Aorta (tissue), 5 donors: ENCODE results near the gene FGF14. TPM values are rescaled to one million over a fixed set of nuclear protein-coding genes. Genes with fewer than 3 reads are reported as not detected.
"Not testable (repeated sequence)": the region's sequence is repeated elsewhere in the genome, so short reads cannot be mapped to it uniquely, and the experiment has no call there.

Experiments used
- ATAC-seq: fragments of 200-7000 bp; cut with Tn5 transposase; one replicate; pipeline ENCODE4 v1.9.1; 2022; ENCODE audit warnings: moderate library complexity; ENCODE audit not compliant: low FRiP score
- DNase-seq, 2 donors: peaks; one replicate each; pipeline ENCODE4 v3.0.0-alpha.2; 2020
- H3K27ac ChIP-seq, 2 donors: one replicate each; pipeline ENCODE4 v1.5.1; 2013; ENCODE audit warnings: low read length in 2 of 2, mild to moderate bottlenecking in 2 of 2, moderate library complexity in 2 of 2, control low read depth in 1 of 2, inconsistent platforms in 1 of 2, low read depth in 1 of 2
- H3K27me3 ChIP-seq, 2 donors: one replicate each; pipeline ENCODE4 v1.6.1; 2013; ENCODE audit warnings: control low read depth in 1 of 2, low read length in 1 of 2, mild to moderate bottlenecking in 1 of 2, moderate library complexity in 1 of 2; ENCODE audit not compliant: insufficient read depth in 2 of 2, control insufficient read depth in 1 of 2
- H3K36me3 ChIP-seq, 2 donors: one replicate each; pipeline ENCODE4 v1.6.1; 2013; ENCODE audit warnings: control low read depth in 1 of 2, low read length in 1 of 2, mild to moderate bottlenecking in 1 of 2; ENCODE audit not compliant: insufficient read depth in 2 of 2, control insufficient read depth in 1 of 2
- H3K4me1 ChIP-seq, 2 donors: one replicate each; pipeline ENCODE4 v1.6.1; 2013; ENCODE audit warnings: low read length in 2 of 2, control low read depth in 1 of 2, mild to moderate bottlenecking in 1 of 2, moderate library complexity in 1 of 2; ENCODE audit not compliant: insufficient read depth in 2 of 2, control insufficient read depth in 1 of 2
- H3K4me3 ChIP-seq, 2 donors: one replicate each; pipeline ENCODE4 v1.5.1; 2013; ENCODE audit warnings: low read length in 2 of 2, control low read depth in 1 of 2, mild to moderate bottlenecking in 1 of 2
- H3K9me3 ChIP-seq: one replicate; pipeline ENCODE4 v1.6.1; 2013; ENCODE audit warnings: mild to moderate bottlenecking, low read length; ENCODE audit not compliant: control insufficient read depth
- WGBS, 2 donors: extraction: QIAGEN DNeasy Blood & Tissue Kit; methylation state at CpG; one replicate each; pipeline ENCODE4 v1.1.7; 2013; 5-methylcytosine and 5-hydroxymethylcytosine counted together
- intact Hi-C, 2 donors: fragments of 100-400 bp; cut with DNase I; formaldehyde crosslinking; loops; one replicate each; pipeline versions ENCODE4 v1.14.2 to v1.15.0; 2022
- polyA plus RNA-seq, 2 donors: library from polyadenylated mRNA; stranded (reverse); fragments of 200-250 nt; gene quantifications; one replicate each; pipeline ENCODE4 v1.2.3, GENCODE V29; 2013
- total RNA-seq, 2 donors: library from RNA; stranded (reverse); fragmentation: NEBNext Ultra II Directional; extraction: Animal tissue kit (Norgen Biotek cat#: 25700); gene quantifications; one replicate each; pipeline ENCODE4 v1.2.1, GENCODE V29; 2021
- donor health status: healthy with polysubstance abuse.
- donor health status: Bipolar disorder and iron deficiency.
- donor health status: DM: no; HTN: no; CAD: no.
- donor health status: DM: no; HTN: no; CAD: no.
- donor health status: DM: yes; HTN: yes; CAD: no.

FGF14 gene
- total and polyA plus RNA-seq, 4 donors = 0.13 to 4.6 (median 0.72) TPM

DNA sequence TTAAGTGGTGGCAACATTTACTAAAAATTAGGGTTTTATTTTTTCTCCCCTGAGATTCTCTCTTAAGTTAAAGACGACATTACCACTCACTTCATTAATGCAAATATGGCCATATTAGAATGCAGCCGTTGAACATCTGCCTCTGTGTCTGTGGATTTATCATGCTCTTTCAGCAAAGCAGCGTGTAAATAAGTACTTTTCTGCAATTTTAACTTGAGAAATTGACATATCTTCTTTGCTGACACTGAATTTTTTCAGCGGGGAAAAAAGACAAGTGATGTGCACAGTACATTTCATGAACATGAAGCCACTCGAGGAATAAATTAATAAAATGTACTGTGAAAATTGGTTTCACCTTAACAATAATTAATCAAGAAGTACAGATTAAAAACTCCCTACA is 543.0 kb downstream of the FGF14 start:
- intact Hi-C loops = no loop called here

GRCh38 chr13:101846701-101847100 is 555.1 kb downstream of the FGF14 start:
- intact Hi-C loops = no loop called here
- 89 to 90% methylated on average over 4 of the region's 4 CpGs for WGBS, 2 donors
- no peak for DNase-seq
- Histone ChIP-seq H3K27me3 (no peaks in the 10 kb centered on the region), H3K4me1 (no peaks in the 10 kb centered on the region), H3K36me3 (no peaks in the 10 kb centered on the region), H3K27ac (no peak overlapping the region), H3K4me3 (no peak overlapping the region), H3K9me3 (no peaks in the 10 kb centered on the region)
- no peak for ATAC-seq

More for the DNA sequence above, 543.0 kb downstream of the FGF14 start:
- no peaks in the 10 kb centered on the region for H3K9me3 ChIP-seq
- DNase-seq = no peak
- no peak overlapping the region for H3K4me3 ChIP-seq
- WGBS, 2 donors = 72 to 86% methylated on average over 5 of the region's 5 CpGs
- H3K27me3 ChIP-seq = no peaks in the 10 kb centered on the region
- H3K4me1 ChIP-seq = no peaks in the 10 kb centered on the region
- ATAC-seq = no peak
- H3K27ac ChIP-seq = no peak overlapping the region
- H3K36me3 ChIP-seq = no peaks in the 10 kb centered on the region

DNA sequence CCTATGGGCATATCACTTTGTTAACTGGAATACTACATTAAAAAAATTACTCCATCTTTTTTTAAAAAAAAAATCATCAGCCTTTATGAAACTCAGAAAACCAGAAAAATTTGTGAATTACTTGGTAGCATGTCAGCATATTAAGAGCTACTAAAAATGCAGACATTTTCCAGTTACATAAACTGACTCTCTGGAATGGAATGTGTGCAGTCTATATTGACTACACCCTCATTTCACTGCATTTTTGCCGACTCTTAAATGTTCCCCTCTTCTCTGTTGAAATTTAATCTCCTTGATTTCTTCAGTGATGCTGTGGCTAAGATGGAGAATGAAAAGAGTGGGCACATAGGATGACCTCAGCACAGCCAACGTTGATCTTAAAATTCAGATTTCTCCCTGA is 555.6 kb downstream of the FGF14 start:
- Histone ChIP-seq H3K4me3 (no peak overlapping the region), H3K27me3 (no peaks in the 10 kb centered on the region), H3K27ac (no peak overlapping the region), H3K4me1 (no peaks in the 10 kb centered on the region), H3K9me3 (no peaks in the 10 kb centered on the region), H3K36me3 (no peaks in the 10 kb centered on the region)
- ATAC-seq (no peak), DNase-seq (no peak)
- 63 to 76% methylated on average over 2 of the region's 2 CpGs for WGBS, 2 donors
- intact Hi-C loops = no loop called here

DNA sequence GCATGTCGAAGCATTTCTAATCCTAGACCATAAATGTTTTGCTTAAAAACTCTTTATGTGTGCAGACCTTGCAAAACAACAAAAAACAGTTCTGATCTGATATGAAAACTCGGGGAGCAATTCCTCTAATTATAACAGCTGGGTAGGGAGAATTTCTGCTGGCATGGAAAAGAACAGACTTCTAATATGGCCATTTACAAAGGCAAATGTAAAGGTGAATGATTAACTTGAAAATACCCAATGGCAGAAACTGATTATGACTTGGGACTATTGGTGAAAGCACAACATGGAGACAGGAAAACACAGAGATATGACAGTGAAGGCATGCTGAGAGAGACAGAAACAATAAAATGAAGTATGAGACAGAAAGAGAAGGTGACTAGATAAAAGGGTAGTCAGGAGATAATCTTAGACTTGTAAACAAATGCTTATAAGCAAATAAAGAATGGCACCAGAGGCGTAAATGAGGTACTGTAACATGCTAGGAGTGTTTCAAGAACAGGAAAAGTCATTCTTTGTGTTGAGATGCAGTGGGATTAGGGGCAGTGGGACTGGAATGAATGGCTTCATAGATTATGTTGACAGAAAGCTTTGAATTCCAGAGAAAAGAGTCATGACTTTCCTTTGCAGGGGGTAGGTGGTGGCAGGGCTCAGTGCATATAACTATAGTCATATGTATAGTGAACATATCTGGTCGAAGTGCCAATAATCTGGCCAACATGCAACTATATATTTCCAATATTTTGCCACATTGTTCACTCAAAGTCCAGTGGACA is 556.4 kb downstream of the FGF14 start:
- intact Hi-C loops = no loop called here
- no peak for ATAC-seq
- WGBS, 2 donors = 66 to 68% methylated on average over 4 of the region's 4 CpGs

DNA sequence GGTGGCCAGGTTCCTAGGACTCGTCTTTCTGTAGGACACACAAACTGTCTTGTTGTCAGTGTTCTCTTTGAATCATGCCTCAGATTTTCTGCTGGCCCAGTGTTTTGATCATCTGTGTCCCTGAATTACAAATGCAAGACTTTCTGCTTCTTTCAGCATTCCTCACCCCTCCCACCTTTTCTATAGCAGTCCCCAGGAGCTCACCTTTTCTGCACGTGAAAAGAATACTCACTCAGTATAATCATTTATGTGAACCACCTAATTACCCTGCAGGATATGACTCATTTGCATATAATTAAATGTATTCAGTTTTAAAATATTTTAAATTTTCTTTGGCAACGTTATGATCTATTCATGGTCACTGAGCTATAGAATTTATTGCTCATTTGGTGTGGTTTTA is 560.1 kb downstream of the FGF14 start:
- no peaks in the 10 kb centered on the region for H3K4me1 ChIP-seq
- 35 to 46% methylated on average over 3 of the region's 3 CpGs for WGBS, 2 donors
- H3K9me3 ChIP-seq = no peaks in the 10 kb centered on the region
- DNase-seq (no peak), ATAC-seq (no peak)
- intact Hi-C loops = no loop called here
- H3K4me3 ChIP-seq = no peak overlapping the region
- no peaks in the 10 kb centered on the region for H3K36me3 ChIP-seq
- no peak overlapping the region for H3K27ac ChIP-seq
- H3K27me3 ChIP-seq = no peaks in the 10 kb centered on the region

More for the DNA sequence above, 556.4 kb downstream of the FGF14 start:
- no peak overlapping the region for H3K4me3 ChIP-seq
- H3K4me1 ChIP-seq = no peaks in the 10 kb centered on the region
- no peak for DNase-seq
- no peak overlapping the region for H3K27ac ChIP-seq
- H3K27me3 ChIP-seq = no peaks in the 10 kb centered on the region
- H3K36me3 ChIP-seq = no peaks in the 10 kb centered on the region
- no peaks in the 10 kb centered on the region for H3K9me3 ChIP-seq

- intact Hi-C loops = no loop called here
- Histone ChIP-seq H3K4me1 (no peaks in the 10 kb centered on the region), H3K27me3 (no peaks in the 10 kb centered on the region), H3K9me3 (no peaks in the 10 kb centered on the region), H3K4me3 (no peak overlapping the region), H3K36me3 (no peaks in the 10 kb centered on the region), H3K27ac (no peak overlapping the region)
- DNase-seq (no peak), ATAC-seq (no peak)
- WGBS, 2 donors = 47 to 48% methylated on average over 2 of the region's 2 CpGs
Measured at GRCh38 chr13:101838323-101838722, 563.5 kb downstream of the FGF14 start.

DNA sequence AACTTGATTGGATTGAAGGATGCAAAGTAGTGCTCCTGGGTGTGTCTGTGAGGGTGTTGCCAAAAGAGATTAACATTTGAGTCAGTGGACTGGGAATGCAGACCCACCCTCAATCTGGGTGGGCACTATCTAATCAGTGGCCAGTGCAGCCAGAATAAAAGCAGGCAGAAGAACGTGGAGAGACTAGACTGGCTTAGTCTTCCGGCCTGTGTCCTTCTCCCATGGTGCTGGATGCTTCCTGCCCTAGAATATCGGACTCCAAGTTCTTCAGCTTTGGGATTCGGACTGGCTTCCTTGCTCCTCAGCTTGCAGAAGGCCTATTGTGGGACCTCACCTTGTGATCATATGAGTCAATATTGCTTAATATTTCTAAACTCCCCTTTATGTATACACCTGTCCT is 564.1 kb downstream of the FGF14 start:
- intact Hi-C loops, H3K27ac ChIP-seq, H3K9me3 ChIP-seq, DNase-seq, H3K4me3 ChIP-seq, H3K27me3 ChIP-seq, ATAC-seq, H3K4me1 ChIP-seq, H3K36me3 ChIP-seq: not testable (repeated sequence)
- 86 to 87% methylated on average over 4 of the region's 4 CpGs for WGBS, 2 donors

- intact Hi-C loops = no loop called here
- Histone ChIP-seq H3K9me3 (no peaks in the 10 kb centered on the region), H3K4me3 (no peak overlapping the region), H3K36me3 (no peaks in the 10 kb centered on the region), H3K27me3 (no peaks in the 10 kb centered on the region), H3K27ac (no peak overlapping the region), H3K4me1 (no peaks in the 10 kb centered on the region)
- WGBS, 2 donors = 65 to 89% methylated on average over 2 of the region's 2 CpGs
- DNase-seq (no peak), ATAC-seq (no peak)
Measured at GRCh38 chr13:101837288-101837687, 564.6 kb downstream of the FGF14 start.

GRCh38 chr13:101835920-101836319 is 565.9 kb downstream of the FGF14 start:
- no peak for DNase-seq
- Histone ChIP-seq H3K4me1 (no peaks in the 10 kb centered on the region), H3K4me3 (no peak overlapping the region), H3K9me3 (peaks cover 4% of the 10 kb centered on the region), H3K27me3 (no peaks in the 10 kb centered on the region), H3K36me3 (no peaks in the 10 kb centered on the region), H3K27ac (no peak overlapping the region)
- no peak for ATAC-seq
- intact Hi-C loops = no loop called here
